H9 (cell line): ENCODE data around the gene IFI44L. TPM values are rescaled to one million over a fixed set of nuclear protein-coding genes. Genes with fewer than 3 reads are reported as not detected.

Experiments used
- DNase-seq: peaks from one replicate; pipeline ENCODE4 v3.0.0-alpha.2; 2017
- H2AFZ ChIP-seq: one replicate; pipeline ENCODE4 v1.6.1; 2013; ENCODE audit warnings: mild to moderate bottlenecking, low read length, control low read depth, moderate library complexity
- H2AK5ac ChIP-seq: 2 replicates; pipeline ENCODE4 v1.6.1; 2013; ENCODE audit warnings: low read length, control low read depth, mixed read lengths; ENCODE audit not compliant: insufficient read length
- H2BK120ac ChIP-seq: one replicate; pipeline ENCODE4 v1.6.1; 2013; ENCODE audit warnings: low read depth, mild to moderate bottlenecking, low read length, control low read depth, inconsistent platforms; ENCODE audit not compliant: poor library complexity, severe bottlenecking
- H2BK12ac ChIP-seq: 2 replicates; pipeline ENCODE4 v1.6.1; 2013; ENCODE audit warnings: low read length, control low read depth, mixed read lengths, low read depth; ENCODE audit not compliant: insufficient read length
- H2BK15ac ChIP-seq: 2 replicates; pipeline ENCODE4 v1.6.1; 2013; ENCODE audit warnings: low read depth, low read length, control low read depth
- H2BK20ac ChIP-seq: one replicate; pipeline ENCODE4 v1.6.1; 2013; ENCODE audit warnings: low read depth, mild to moderate bottlenecking, low read length, control low read depth, inconsistent platforms; ENCODE audit not compliant: poor library complexity, severe bottlenecking
- H2BK5ac ChIP-seq: 2 replicates; pipeline ENCODE4 v1.6.1; 2013; ENCODE audit warnings: low read length, control low read depth, mixed read lengths; ENCODE audit not compliant: insufficient read length
- H3K14ac ChIP-seq: 2 replicates; pipeline ENCODE4 v1.6.1; 2013; ENCODE audit warnings: low read length, control low read depth; ENCODE audit not compliant: insufficient read depth
- H3K18ac ChIP-seq: 2 replicates; pipeline ENCODE4 v1.6.1; 2013; ENCODE audit warnings: low read depth, mild to moderate bottlenecking, mixed read lengths, low read length, control low read depth; ENCODE audit not compliant: insufficient read length
- H3K23ac ChIP-seq: 2 replicates; pipeline ENCODE4 v1.6.1; 2013; ENCODE audit warnings: low read length, control low read depth, mixed read lengths, low read depth; ENCODE audit not compliant: insufficient read length
- H3K23me2 ChIP-seq: 2 replicates; pipeline ENCODE4 v1.6.1; 2013; ENCODE audit warnings: low read depth, mild to moderate bottlenecking, mixed read lengths, low read length, control low read depth; ENCODE audit not compliant: insufficient read length, poor library complexity, severe bottlenecking
- H3K27ac ChIP-seq: 2 replicates; pipeline ENCODE4 v1.5.1; 2013; ENCODE audit warnings: low read length, control low read depth, mixed read lengths, low read depth; ENCODE audit not compliant: insufficient read length
- H3K27me3 ChIP-seq: 2 replicates; pipeline ENCODE4 v1.6.1; 2013; ENCODE audit warnings: low read length, control low read depth, inconsistent platforms; ENCODE audit not compliant: insufficient read depth
- H3K4ac ChIP-seq: 2 replicates; pipeline ENCODE4 v1.6.1; 2013; ENCODE audit warnings: low read depth, mild to moderate bottlenecking, control low read depth, inconsistent platforms, low read length, moderate library complexity
- H3K4me1 ChIP-seq: 2 replicates; pipeline ENCODE4 v1.6.1; 2013; ENCODE audit warnings: low read length, control low read depth, inconsistent platforms; ENCODE audit not compliant: insufficient read depth
- H3K4me2 ChIP-seq: 2 replicates; pipeline ENCODE4 v1.6.1; 2013; ENCODE audit warnings: low read length, control low read depth, mixed read lengths; ENCODE audit not compliant: insufficient read length, insufficient read depth
- H3K56ac ChIP-seq: 2 replicates; pipeline ENCODE4 v1.6.1; 2013; ENCODE audit warnings: low read depth, mild to moderate bottlenecking, mixed read lengths, low read length, control low read depth; ENCODE audit not compliant: insufficient read length
- H3K79me1 ChIP-seq: 2 replicates; pipeline ENCODE4 v1.6.1; 2013; ENCODE audit warnings: low read depth, mild to moderate bottlenecking, moderate library complexity, low read length, control low read depth, inconsistent platforms; ENCODE audit not compliant: insufficient read depth, poor library complexity, severe bottlenecking
- H3K79me2 ChIP-seq: 2 replicates; pipeline ENCODE4 v1.6.1; 2013; ENCODE audit warnings: low read length, control low read depth, inconsistent platforms; ENCODE audit not compliant: insufficient read depth
- H3K9ac ChIP-seq: 2 replicates; pipeline ENCODE4 v1.6.1; 2013; ENCODE audit warnings: low read length, control low read depth, mixed read lengths; ENCODE audit not compliant: insufficient read length; ENCODE audit errors: extremely low read depth
- H3K9me3 ChIP-seq: one replicate; pipeline ENCODE4 v1.6.1; 2013; ENCODE audit warnings: low read depth, low read length, inconsistent platforms; ENCODE audit not compliant: control insufficient read depth
- H3T11ph ChIP-seq: one replicate; pipeline ENCODE4 v1.6.1; 2013; ENCODE audit warnings: mild to moderate bottlenecking, low read length, control low read depth, inconsistent platforms
- H4K20me1 ChIP-seq: one replicate; pipeline ENCODE4 v1.6.1; 2013; ENCODE audit not compliant: control insufficient read depth, insufficient read length, insufficient read depth
- H4K5ac ChIP-seq: 2 replicates; pipeline ENCODE4 v1.6.1; 2013; ENCODE audit warnings: low read depth, mild to moderate bottlenecking, mixed read lengths, low read length, control low read depth; ENCODE audit not compliant: insufficient read length
- H4K8ac ChIP-seq: replicated peaks from 2 replicates; pipeline ENCODE4 v1.6.1; 2013; ENCODE audit warnings: low read length, control low read depth, mixed read lengths, low read depth; ENCODE audit not compliant: insufficient read length
- H4K91ac ChIP-seq: 2 replicates; pipeline ENCODE4 v1.6.1; 2013; ENCODE audit warnings: low read depth, mild to moderate bottlenecking, moderate library complexity, mixed read lengths, low read length, control low read depth; ENCODE audit not compliant: insufficient read length
- H3K27ac Mint-ChIP-seq, 3 experiments: 2 replicates in 2 of 3; 3 replicates in 1 of 3; pipeline ENCODE4 v1.8.0; 2020 to 2021; ENCODE audit warnings: mixed read lengths in 3 of 3, mild to moderate bottlenecking in 1 of 3, moderate library complexity in 1 of 3
- H3K27me3 Mint-ChIP-seq: 2 replicates; pipeline ENCODE4 v1.8.0; 2021; ENCODE audit warnings: low read depth, mild to moderate bottlenecking, moderate library complexity, mixed read lengths
- H3K36me3 Mint-ChIP-seq, 3 experiments: 2 replicates in 2 of 3; 3 replicates in 1 of 3; pipeline ENCODE4 v1.8.0; 2020 to 2021; ENCODE audit warnings: low read depth in 3 of 3, mixed read lengths in 3 of 3; ENCODE audit not compliant: insufficient read depth in 1 of 3
- H3K4me1 Mint-ChIP-seq, 2 experiments: 2 replicates each; pipeline ENCODE4 v1.8.0; 2020; ENCODE audit warnings: mixed read lengths in 2 of 2
- H3K4me3 Mint-ChIP-seq, 2 experiments: 2 replicates in 1 of 2; 3 replicates in 1 of 2; pipeline ENCODE4 v1.8.0; 2020 to 2021; ENCODE audit warnings: mild to moderate bottlenecking in 2 of 2, mixed read lengths in 2 of 2, moderate library complexity in 1 of 2
- H3K9me3 Mint-ChIP-seq, 2 experiments: 2 replicates in 1 of 2; 3 replicates in 1 of 2; pipeline ENCODE4 v1.8.0; 2020; ENCODE audit warnings: mild to moderate bottlenecking in 2 of 2, mixed read lengths in 2 of 2, moderate library complexity in 1 of 2
- WGBS: extraction: QIAGEN DNeasy Blood & Tissue Kit; methylation state at CpG from one replicate; pipeline ENCODE4 v1.1.7; 2013; ENCODE audit warnings: missing lambda C conversion rate, low lambda C conversion rate, mixed read lengths; ENCODE audit not compliant: insufficient read length; ENCODE audit errors: extremely low coverage; 5-methylcytosine and 5-hydroxymethylcytosine counted together
- total RNA-seq: library from RNA; stranded (reverse); gene quantifications from 2 replicates; pipeline ENCODE4 v1.2.1, GENCODE V29; 2021
- TF ChIP-seq, protein P1 (sequence below): fragments of 200-600 bp; sonication (generic); conservative IDR thresholded peaks from 3 replicates; pipeline ENCODE4 v1.8.0; 2021; ENCODE audit warnings: antibody characterized with exemption, mild to moderate bottlenecking

Gene IFI44L
- total RNA-seq, 1 experiment from 2014 or later: not detected

DNA sequence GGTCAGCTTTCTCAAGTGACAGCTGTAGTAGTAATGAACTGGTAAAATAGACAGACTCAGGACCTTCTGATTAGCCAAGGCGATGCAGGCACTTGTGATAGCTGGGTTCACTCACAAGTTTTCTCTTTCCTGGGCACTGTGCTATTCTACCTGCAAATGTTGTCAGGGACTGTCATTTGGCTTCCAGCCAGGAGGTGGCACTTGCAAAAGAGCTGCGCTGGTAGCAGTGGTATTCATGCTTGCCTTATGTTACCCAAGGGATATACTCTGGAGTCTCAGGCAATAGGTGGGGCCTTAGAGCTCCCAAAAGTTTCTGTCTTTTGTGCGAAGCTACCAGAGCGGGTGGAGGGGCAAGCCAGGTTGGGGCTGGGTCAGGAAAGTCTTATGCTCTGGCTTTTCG lies 52.9 kb downstream of the IFI44L start:
- H3K4me3 Mint-ChIP-seq: no peak overlapping the region
- Histone ChIP-seq H2BK20ac (no peak overlapping the region), H2AK5ac (no peak overlapping the region), H3K4ac (no peak overlapping the region), H3K9me3 (no peaks in the 10 kb centered on the region), H2BK5ac (no peak overlapping the region), H4K20me1 (no peaks in the 10 kb centered on the region), H3K23me2 (no peaks in the 10 kb centered on the region), H3K14ac (no peak overlapping the region), H3K18ac (no peak overlapping the region), H4K91ac (no peak overlapping the region), H2BK15ac (no peak overlapping the region), H3T11ph (no peak overlapping the region), H3K23ac (no peak overlapping the region), H3K27ac (no peak overlapping the region), H3K4me1 (no peaks in the 10 kb centered on the region), H2BK120ac (no peak overlapping the region), H3K4me2 (no peak overlapping the region), H3K56ac (no peak overlapping the region), H3K9ac (no peak overlapping the region), H4K8ac (no peak overlapping the region), H4K5ac (no peak overlapping the region), H3K79me1 (no peaks in the 10 kb centered on the region), H2BK12ac (no peak overlapping the region), H3K79me2 (no peaks in the 10 kb centered on the region), H2AFZ (no peak overlapping the region), H3K27me3 (no peaks in the 10 kb centered on the region)
- no CpG with 5 or more reads among the region's 5 CpGs for WGBS
- peaks cover 11% of the 10 kb centered on the region; the same call in 1 of the 2 replicates for H3K27me3 Mint-ChIP-seq
- TF ChIP-seq, protein P1, sequence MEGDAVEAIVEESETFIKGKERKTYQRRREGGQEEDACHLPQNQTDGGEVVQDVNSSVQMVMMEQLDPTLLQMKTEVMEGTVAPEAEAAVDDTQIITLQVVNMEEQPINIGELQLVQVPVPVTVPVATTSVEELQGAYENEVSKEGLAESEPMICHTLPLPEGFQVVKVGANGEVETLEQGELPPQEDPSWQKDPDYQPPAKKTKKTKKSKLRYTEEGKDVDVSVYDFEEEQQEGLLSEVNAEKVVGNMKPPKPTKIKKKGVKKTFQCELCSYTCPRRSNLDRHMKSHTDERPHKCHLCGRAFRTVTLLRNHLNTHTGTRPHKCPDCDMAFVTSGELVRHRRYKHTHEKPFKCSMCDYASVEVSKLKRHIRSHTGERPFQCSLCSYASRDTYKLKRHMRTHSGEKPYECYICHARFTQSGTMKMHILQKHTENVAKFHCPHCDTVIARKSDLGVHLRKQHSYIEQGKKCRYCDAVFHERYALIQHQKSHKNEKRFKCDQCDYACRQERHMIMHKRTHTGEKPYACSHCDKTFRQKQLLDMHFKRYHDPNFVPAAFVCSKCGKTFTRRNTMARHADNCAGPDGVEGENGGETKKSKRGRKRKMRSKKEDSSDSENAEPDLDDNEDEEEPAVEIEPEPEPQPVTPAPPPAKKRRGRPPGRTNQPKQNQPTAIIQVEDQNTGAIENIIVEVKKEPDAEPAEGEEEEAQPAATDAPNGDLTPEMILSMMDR: peak; percentile 62
- peak; percentile 71 for DNase-seq
- peak overlapping the region in 1 of 3 experiments; percentile 53; a peak in 1 of 7 replicates for H3K27ac Mint-ChIP-seq
- H3K36me3 Mint-ChIP-seq: no peaks in the 10 kb centered on the region
- H3K9me3 Mint-ChIP-seq: no peaks in the 10 kb centered on the region
- H3K4me1 Mint-ChIP-seq: no peaks in the 10 kb centered on the region
